NCI-H187 treated with DMSO at 0.1 percent for 48 hours (cell line): ENCODE measurements around the gene VSTM5.

ENCODE experiments used
- DNase-seq: peaks from one replicate; lab custom pipeline; 2025; lab: John Stamatoyannopoulos, UW

Gene VSTM5

DNA sequence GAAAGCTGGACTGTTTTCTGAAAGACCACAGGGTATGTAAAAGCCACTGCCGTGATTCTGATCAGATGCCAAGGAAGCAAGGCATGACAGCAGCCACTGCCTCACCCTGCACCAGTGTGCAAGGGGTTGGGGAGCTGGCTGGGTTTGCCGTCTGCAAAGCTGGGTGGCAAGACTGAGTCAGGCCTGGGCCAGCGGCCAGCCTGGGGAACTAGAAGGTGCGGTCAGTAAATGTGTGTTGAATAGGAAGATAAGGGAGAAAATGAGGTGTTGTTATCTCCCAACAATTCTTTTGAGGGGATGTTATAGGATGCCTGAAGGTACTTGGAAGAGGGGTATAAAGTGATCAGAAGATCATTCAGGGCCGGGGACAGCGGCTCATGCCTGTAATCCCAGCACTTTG lies 8.0 kb downstream of the VSTM5 start:
- DNase-seq, result no peak

DNA sequence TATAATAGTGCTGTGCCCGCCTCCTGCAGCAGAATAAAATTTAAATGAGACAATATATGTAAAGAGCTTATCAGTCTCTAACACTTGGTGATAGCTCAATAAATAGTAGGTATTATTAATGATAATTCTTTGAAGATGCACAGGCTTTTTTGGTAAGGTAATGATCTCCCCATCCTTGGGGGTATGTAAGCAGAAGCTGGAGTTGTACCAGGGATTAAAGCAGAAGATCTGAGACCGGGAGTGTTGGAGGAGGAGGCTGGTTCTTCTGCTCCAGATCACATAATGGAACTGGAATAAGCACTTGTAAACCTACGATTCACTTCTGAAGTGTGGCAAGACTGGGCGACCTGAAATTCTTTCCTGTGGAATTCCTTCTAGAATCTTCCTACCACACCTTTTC lies 8.4 kb downstream of the VSTM5 start:
- no peak for DNase-seq

GRCh38 chr11:93841446-93841845 lies 9.0 kb downstream of the VSTM5 start:
- no peak for DNase-seq

- DNase-seq, result no peak
Measured at GRCh38 chr11:93840981-93841380, 9.4 kb downstream of the VSTM5 start.

DNA sequence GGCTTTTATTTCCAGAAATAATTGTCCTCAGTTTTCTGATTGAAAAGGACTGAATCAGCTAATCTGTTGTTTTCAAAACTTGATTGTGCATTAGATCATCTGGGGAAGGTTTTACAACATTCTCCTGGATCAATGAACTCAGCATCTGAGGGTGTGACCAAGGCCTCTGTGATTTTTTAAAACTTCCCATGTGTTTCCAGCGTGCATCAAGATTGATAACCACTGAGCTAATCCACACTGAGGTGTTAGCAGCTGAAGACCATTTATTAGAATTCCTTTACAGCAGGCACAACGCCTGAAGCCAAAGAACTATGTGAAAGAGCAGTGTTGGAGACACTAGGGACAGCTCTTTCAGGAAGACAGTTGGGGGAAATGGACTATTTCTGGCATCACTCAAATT lies 10.2 kb downstream of the VSTM5 start:
- no peak for DNase-seq

DNA sequence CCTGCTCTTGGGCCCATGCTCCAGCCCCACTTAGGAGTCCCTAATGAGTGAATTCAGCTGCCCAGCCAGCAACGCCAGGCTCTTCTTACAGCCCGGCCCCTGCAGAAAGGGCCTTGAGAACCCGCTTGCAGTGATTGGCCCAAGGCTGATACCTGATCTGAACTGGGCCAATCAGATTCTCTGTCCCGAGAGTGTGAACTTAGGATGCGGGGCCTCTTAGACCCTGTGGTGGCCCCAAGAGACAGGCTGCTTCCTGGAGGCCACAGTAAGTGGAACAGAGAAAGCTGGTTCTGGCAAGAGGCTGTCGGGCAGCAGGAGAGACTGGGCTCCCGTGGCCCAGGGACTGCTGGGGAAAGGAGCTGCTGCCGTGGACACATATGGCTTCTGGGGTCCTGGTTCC lies 11.5 kb downstream of the VSTM5 start:
- no peak for DNase-seq

GRCh38 chr11:93832780-93833179 lies 17.6 kb downstream of the VSTM5 start:
- DNase-seq, result no peak

DNA sequence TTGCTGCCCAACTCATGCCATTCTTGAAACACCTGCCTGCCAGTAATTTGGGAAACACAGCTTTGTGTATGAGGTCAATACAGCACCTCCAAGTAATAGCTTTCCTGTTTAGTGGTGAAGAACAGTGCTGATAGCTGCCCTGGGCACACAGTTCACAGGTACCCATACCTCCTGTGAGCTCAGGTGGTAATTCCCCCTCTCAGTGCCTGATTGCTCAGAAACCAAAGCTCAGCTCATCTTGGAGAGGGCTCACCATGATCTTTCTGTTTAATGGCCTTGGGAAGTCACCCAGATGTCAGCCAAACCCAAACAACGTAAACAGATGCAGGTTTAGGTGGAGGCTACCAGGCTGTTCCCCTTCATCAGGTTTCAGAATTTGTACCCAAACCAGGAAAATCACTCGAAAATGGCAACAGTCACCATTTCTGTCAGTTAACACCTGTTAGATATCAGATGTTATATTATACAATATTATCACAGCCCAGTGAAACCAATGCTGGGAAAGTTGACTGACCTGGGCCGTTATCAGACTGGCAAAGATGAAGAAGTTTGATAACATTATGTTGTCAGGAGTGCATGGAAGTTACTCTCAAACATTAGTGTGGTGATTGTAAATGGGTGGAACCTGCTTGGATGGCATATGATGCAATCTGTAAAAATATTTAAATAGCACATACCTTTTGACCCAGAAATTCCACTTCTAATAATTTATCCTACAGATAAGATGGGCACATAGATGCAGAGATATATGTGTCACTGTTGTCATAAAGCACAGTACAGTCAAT lies 18.9 kb downstream of the VSTM5 start:
- no peak for DNase-seq

DNA sequence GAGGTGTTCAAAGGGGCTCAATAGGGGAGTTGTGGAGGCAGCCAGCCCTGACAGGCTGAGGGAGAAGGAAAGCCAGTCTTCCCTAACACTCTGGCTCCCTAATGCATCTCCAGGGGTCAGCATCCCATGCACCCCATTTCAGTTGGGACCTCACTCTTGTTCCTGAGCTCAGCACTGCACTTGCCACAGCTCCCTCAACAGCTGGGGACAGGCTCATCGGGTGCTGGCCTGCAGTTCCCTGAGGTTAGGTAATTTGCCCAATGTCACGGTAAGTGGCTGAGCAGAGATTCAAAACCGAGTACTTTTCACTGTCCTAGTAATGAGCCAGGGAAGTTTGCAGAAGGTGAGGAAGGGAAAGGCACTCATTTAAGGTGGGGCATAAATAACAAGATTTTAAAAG lies 20.8 kb downstream of the VSTM5 start:
- no peak for DNase-seq

GRCh38 chr11:93827363-93827762 lies 23.1 kb downstream of the VSTM5 start:
- DNase-seq, result no peak

DNA sequence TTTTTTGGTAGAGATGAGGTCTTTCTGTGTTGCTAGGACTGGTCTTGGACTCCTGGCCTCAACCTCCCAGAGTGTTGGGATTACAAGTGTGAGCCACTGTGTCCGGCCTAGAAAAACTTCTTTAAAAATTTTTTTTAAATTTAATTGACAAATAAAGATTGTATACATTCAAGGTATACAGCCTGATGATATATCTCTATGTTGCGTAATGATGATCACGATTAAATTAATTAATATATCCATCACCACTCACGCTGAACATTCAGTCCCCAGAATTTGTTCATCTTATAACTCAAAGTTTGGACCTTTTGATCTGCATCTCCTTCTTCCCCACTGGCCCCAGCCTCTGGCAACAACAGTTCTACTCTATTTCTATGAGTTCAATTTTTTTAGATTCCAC lies 27.2 kb downstream of the VSTM5 start:
- DNase-seq, result no peak

DNA sequence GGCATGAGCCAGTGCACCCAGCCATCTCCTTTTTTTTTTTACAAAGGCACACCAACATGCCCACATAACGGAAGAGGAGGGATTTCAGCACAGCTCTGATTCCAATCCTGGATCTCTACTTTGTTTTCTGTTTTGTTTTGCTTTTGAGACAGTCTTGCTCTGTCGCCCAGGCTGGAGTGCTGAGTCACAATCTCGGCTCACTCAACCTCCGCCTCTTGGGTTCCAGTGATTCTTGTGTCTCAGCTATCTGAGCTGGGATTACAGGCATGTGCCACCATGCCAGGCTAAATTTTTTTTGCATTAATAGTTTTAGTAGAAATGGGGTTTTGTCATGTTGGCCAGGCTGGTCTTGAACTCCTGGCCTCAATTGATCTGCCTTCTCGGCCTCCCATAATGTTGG lies 28.1 kb downstream of the VSTM5 start:
- DNase-seq, result no peak

DNA sequence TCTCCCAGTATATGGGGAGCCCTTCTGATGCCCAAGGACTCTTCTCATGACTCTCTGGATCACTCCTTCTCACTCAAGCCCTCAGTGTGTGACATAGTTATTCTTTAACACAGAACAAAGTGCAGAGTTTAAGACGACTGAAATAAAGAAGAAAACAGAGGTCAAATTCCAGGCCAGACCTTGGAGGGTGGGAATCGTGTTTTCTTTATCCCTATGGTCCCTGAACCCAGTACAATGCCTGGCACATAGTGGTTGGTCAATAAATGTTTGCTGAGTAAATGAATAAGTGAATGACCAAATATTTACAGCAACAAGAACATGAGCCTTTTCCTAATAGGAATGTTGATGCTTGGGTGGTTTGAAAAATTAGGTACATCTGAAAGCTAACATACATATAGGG lies 28.8 kb downstream of the VSTM5 start:
- no peak for DNase-seq

GRCh38 chr11:93820847-93821246 lies 29.6 kb downstream of the VSTM5 start:
- DNase-seq, result no peak

DNA sequence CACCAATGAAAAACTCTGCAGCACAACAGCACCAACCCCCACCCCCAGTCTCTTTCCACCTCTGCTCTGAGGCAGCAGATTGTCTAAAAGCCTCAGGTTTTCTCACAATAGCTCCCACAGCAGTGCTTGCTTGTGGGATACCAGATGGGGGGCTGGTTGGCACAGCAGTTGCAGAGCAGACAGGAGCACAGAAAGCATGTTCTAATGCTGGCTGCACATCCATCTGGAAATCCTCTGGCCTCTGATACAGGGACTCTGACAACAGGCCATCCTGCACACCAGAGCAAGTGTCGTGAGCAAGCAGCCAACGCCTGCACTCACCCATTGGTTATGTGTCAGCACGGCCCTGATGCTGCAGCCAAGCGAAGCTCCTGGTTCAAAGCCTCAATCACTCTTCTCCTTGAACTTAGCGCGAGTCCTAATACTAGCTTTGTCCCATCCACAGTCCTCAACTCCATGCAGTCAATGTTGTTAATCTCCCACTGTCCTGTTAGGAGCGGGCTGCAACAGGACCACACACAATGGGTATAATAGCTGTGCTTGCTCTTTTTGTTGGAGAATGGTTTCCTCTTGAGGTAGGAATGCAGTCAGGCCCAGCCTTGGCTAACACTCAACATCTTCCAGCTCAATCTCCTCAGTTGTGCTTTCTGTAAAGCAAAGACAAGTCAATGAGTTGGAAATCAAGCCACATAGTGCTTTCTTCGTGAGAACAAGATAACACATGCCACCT lies 30.3 kb downstream of the VSTM5 start:
- DNase-seq, result no peak

- DNase-seq, result no peak
Measured at GRCh38 chr11:93817426-93818348, 32.7 kb downstream of the VSTM5 start.

GRCh38 chr11:93814966-93815633 lies 35.3 kb downstream of the VSTM5 start:
- no peak for DNase-seq

DNA sequence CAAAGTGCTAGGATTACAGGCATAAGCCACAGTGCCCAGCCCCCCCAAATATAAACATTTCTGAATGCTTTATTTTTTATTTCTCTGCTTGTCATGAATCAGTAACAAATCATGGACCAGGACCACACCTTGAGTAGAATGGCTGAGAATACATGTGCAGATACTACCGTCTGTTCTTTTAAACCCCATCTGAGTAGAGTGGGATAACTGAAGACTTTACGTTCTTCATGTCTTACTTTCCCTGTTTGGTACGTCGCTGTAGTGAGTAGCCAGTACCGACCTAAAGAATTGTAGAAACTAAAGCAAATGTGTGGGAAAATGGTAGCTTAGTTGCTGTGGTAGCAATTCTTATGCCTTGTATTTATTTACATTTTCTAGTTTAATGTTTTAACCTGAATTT lies 36.4 kb downstream of the VSTM5 start:
- DNase-seq, result no peak

GRCh38 chr11:93807980-93808379 lies 42.4 kb downstream of the VSTM5 start:
- no peak for DNase-seq

GRCh38 chr11:93804879-93805278 lies 45.5 kb downstream of the VSTM5 start:
- DNase-seq, result no peak

GRCh38 chr11:93801366-93801765 lies 49.1 kb downstream of the VSTM5 start:
- no peak for DNase-seq
